Hepatocyte (in vitro differentiated cells): Measurements from ENCODE around the gene C5orf47. TPM values are rescaled to one million over a fixed set of nuclear protein-coding genes. Genes with fewer than 3 reads are reported as not detected.
A peak's percentile ranks its signal among the peaks of the same experiment; 100 is the strongest.

Experiments used
- DNase-seq: peaks from one replicate; pipeline ENCODE4 v3.0.0-alpha.2; 2016; ENCODE audit warnings: low spot score
- H2AFZ ChIP-seq: fragments of 200-600 bp; sonication (generic); 2 replicates; pipeline ENCODE4 v1.6.0; 2016; ENCODE audit warnings: antibody characterized with exemption, mild to moderate bottlenecking
- H3K27ac ChIP-seq: fragments of 200-600 bp; sonication (generic); 2 replicates; pipeline ENCODE4 v1.5.1; 2016; ENCODE audit warnings: mild to moderate bottlenecking
- H3K27me3 ChIP-seq: fragments of 200-600 bp; sonication (generic); 2 replicates; pipeline ENCODE4 v1.6.1; 2016
- H3K36me3 ChIP-seq: fragments of 200-600 bp; sonication (generic); replicated peaks from 2 replicates; pipeline ENCODE4 v1.5.1; 2016; ENCODE audit warnings: low read depth; ENCODE audit not compliant: insufficient read depth
- H3K4me1 ChIP-seq: fragments of 200-600 bp; sonication (generic); 2 replicates; pipeline ENCODE4 v1.5.1; 2016; ENCODE audit warnings: mild to moderate bottlenecking, moderate library complexity; ENCODE audit not compliant: insufficient read depth
- H3K4me2 ChIP-seq: fragments of 200-600 bp; sonication (generic); 2 replicates; pipeline ENCODE4 v1.6.0; 2016
- H3K4me3 ChIP-seq: fragments of 200-600 bp; sonication (generic); 2 replicates; pipeline ENCODE4 v1.5.1; 2016; ENCODE audit warnings: mild to moderate bottlenecking
- H3K79me2 ChIP-seq: fragments of 200-600 bp; sonication (generic); 2 replicates; pipeline ENCODE4 v1.6.0; 2017; ENCODE audit warnings: mild to moderate bottlenecking
- H3K9me2 ChIP-seq: fragments of 200-600 bp; sonication (generic); replicated peaks from 2 replicates; pipeline ENCODE4 v1.6.0; 2017; ENCODE audit warnings: mild to moderate bottlenecking; ENCODE audit not compliant: insufficient read depth
- H3K9me3 ChIP-seq: fragments of 200-600 bp; sonication (generic); 2 replicates; pipeline ENCODE4 v1.5.1; 2016; ENCODE audit warnings: low read depth, mild to moderate bottlenecking
- H4K20me1 ChIP-seq: fragments of 200-600 bp; sonication (generic); 2 replicates; pipeline ENCODE4 v1.6.0; 2016; ENCODE audit warnings: mild to moderate bottlenecking; ENCODE audit not compliant: insufficient read depth, poor library complexity, severe bottlenecking
- EZH2 ChIP-seq: fragments of 200-600 bp; sonication (generic); IDR thresholded peaks from 2 replicates; pipeline ENCODE4 v1.6.1; 2016; ENCODE audit warnings: antibody characterized with exemption, mild to moderate bottlenecking, borderline replicate concordance
- EZH2phosphoT487 ChIP-seq: fragments of 200-600 bp; sonication (generic); IDR thresholded peaks from one replicate; pipeline ENCODE4 v1.6.1; 2018; ENCODE audit warnings: antibody characterized with exemption, mild to moderate bottlenecking, low read depth, moderate library complexity; ENCODE audit not compliant: unreplicated experiment, severe bottlenecking
- WGBS: methylation state at CpG from one replicate; pipeline ENCODE4 v1.1.6; 2016; ENCODE audit warnings: low lambda C conversion rate; ENCODE audit errors: missing lambda C conversion rate; 5-methylcytosine and 5-hydroxymethylcytosine counted together
- polyA plus RNA-seq: library from polyadenylated mRNA; unstranded; fragments of >200 nt; fragmentation: Nextera tagmentation; extraction: Ambion mirVana; gene quantifications from 2 replicates; pipeline ENCODE4 v1.2.1, GENCODE V29; 2016
- total RNA-seq: library from RNA; depleted of rRNA; stranded (reverse); fragments of >200 nt; gene quantifications from 2 replicates; pipeline ENCODE4 v1.2.3, GENCODE V29; 2014
- TF ChIP-seq, protein P1 (sequence below): fragments of 200-600 bp; sonication (generic); IDR thresholded peaks from 2 replicates; pipeline ENCODE4 v1.5.1; 2016; ENCODE audit warnings: antibody characterized with exemption, mild to moderate bottlenecking; ENCODE audit not compliant: poor library complexity

The C5orf47 gene
- total and polyA plus RNA-seq, 2 experiments from 2014 or later = 0.07 to 0.28 TPM

DNA sequence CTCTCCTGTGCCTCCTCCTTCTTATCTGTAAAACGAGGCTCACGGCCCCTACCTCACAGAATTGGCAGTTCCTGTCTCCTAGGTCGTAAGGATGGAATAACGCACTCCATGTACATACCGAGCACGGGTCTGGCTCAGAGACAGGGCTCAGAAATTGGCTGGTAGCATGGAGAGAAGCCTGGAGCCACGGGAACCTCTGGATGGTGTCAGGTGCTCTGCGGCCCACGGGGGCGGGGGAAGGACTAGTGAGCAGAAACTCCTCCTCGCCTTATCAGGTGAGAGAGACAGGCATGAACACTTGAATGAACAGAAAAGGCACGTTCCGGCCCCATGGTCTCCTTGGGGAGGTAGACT lies 15.4 kb upstream of the C5orf47 start:
- WGBS = 12% methylated on average over 13 of the region's 13 CpGs
- Histone ChIP-seq H3K4me2 (peak overlapping the region; percentile 79), H3K9me2 (no peaks in the 10 kb centered on the region), H3K27ac (peak overlapping the region; percentile 74), H3K4me3 (peak overlapping the region; percentile 12), H3K27me3 (no peaks in the 10 kb centered on the region), H3K9me3 (no peaks in the 10 kb centered on the region), H3K4me1 (peaks cover 27% of the 10 kb centered on the region), H3K79me2 (no peaks in the 10 kb centered on the region), H3K36me3 (no peaks in the 10 kb centered on the region), H2AFZ (peak overlapping the region; percentile 54), H4K20me1 (no peaks in the 10 kb centered on the region)
- peak; percentile 81 for DNase-seq
- TF ChIP-seq, protein P1, sequence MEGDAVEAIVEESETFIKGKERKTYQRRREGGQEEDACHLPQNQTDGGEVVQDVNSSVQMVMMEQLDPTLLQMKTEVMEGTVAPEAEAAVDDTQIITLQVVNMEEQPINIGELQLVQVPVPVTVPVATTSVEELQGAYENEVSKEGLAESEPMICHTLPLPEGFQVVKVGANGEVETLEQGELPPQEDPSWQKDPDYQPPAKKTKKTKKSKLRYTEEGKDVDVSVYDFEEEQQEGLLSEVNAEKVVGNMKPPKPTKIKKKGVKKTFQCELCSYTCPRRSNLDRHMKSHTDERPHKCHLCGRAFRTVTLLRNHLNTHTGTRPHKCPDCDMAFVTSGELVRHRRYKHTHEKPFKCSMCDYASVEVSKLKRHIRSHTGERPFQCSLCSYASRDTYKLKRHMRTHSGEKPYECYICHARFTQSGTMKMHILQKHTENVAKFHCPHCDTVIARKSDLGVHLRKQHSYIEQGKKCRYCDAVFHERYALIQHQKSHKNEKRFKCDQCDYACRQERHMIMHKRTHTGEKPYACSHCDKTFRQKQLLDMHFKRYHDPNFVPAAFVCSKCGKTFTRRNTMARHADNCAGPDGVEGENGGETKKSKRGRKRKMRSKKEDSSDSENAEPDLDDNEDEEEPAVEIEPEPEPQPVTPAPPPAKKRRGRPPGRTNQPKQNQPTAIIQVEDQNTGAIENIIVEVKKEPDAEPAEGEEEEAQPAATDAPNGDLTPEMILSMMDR = no peak
- TF ChIP-seq EZH2 (no peak), EZH2phosphoT487 (no peak)

DNA sequence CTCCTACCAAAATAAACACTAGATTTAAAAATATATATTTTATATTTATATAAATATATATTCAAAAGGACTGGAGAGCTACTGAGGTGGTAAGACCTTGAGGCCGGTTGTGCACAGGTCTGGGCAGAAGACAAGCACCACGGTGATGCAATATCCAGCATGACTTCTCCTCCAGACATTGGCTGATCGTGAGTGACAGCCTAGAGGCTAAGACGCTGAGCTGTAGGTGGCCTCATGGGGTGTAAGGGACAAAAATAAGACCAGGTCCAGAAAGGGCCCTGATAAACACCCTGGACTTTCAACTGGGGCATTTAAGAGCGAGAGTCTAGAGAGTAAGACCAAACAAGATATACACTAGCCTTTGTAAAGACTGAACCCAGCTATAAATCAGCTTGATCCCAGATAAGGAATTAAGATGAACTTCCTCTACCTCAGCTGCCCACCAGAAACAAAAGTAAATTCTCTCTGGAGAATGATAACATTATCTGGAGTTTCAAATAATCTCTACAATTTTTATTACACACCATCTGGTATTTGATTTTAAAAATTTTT lies 14.2 kb upstream of the C5orf47 start:
- no peaks in the 10 kb centered on the region for H3K9me3 ChIP-seq
- WGBS = 60% methylated on average over 5 of the region's 5 CpGs
- DNase-seq = peak; percentile 55
- peaks cover 27% of the 10 kb centered on the region for H3K4me1 ChIP-seq
- no peaks in the 10 kb centered on the region for H3K36me3 ChIP-seq
- no peaks in the 10 kb centered on the region for H3K79me2 ChIP-seq
- no peak overlapping the region for H3K4me3 ChIP-seq
- peak overlapping the region; percentile 74 for H3K27ac ChIP-seq
- H3K27me3 ChIP-seq = no peaks in the 10 kb centered on the region
- H2AFZ ChIP-seq = no peak overlapping the region
- TF ChIP-seq, protein P1 = no peak
- no peak for TF ChIP-seq EZH2
- TF ChIP-seq EZH2phosphoT487 = no peak
- H4K20me1 ChIP-seq = no peaks in the 10 kb centered on the region
- no peaks in the 10 kb centered on the region for H3K9me2 ChIP-seq
- H3K4me2 ChIP-seq = no peak overlapping the region

DNA sequence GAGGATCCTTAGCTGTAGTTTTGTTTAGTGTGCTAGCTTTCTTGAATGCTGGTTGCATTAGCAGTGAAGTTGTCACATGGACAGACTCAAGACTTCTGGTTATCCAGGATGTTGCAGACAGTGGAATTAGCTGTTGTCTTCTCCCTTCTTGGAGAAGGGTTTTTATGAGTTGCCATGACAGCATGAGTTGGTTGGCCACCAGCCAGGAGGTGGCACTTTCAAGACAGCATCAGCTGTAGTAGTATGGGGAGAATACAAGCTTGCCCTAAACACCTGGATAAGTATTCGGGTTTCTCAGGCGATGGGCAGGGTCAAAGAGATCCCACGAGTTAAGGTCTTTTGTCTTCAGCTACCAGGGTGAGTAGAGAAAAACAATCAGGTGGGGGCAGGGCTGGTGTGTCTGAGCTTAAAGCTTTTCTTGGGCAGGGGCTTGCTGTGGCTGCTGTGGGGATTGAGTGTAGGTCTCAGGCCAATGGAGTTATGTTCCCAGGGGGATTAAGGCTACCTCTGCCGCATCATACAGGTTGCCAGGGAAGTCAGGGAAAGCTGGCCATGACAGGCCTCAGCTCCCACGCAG lies 7.7 kb upstream of the C5orf47 start:
- TF ChIP-seq, protein P1 = no peak
- TF ChIP-seq EZH2 (no peak), EZH2phosphoT487 (no peak)
- Histone ChIP-seq H3K36me3 (no peaks in the 10 kb centered on the region), H2AFZ (no peak overlapping the region), H3K27ac (no peak overlapping the region), H4K20me1 (no peaks in the 10 kb centered on the region), H3K4me1 (no peaks in the 10 kb centered on the region), H3K9me3 (no peaks in the 10 kb centered on the region), H3K4me2 (no peak overlapping the region), H3K4me3 (no peak overlapping the region), H3K27me3 (no peaks in the 10 kb centered on the region), H3K9me2 (no peaks in the 10 kb centered on the region), H3K79me2 (no peaks in the 10 kb centered on the region)
- DNase-seq = no peak
- 36% methylated on average over 5 of the region's 5 CpGs for WGBS
